K562 (cell line): ENCODE measurements around the gene GRAMD2A. TPM values are rescaled to one million over a fixed set of nuclear protein-coding genes. Genes with fewer than 3 reads are reported as not detected.

Experiments
- ATAC-seq: fragments of 200-7000 bp; cut with Tn5 transposase; 3 replicates; pipeline ENCODE4 v1.9.1; 2020; ENCODE audit warnings: moderate library complexity
- BruUV-seq: library from RNA; stranded (reverse); fragments of 400-500 nt; replicated peaks from 2 replicates; lab custom pipeline; 2021; lab: Mats Ljungman, UMichigan
- CTCF ChIA-PET: fragments of 300-600 bp; formaldehyde crosslinking; extraction: SDS; loops from one replicate; lab custom pipeline; 2021; ENCODE audit warnings: low intra/inter-chr PET ratio; lab: Yijun Ruan, JAX
- POLR2A ChIA-PET: fragments of 300-600, 350-650 bp; sonication (Branson Sonifier 250); formaldehyde crosslinking; extraction: SDS; loops from one replicate; lab custom pipeline; 2021; ENCODE audit warnings: antibody characterized with exemption, inconsistent platforms; lab: Yijun Ruan, JAX
- DNase-seq, 4 experiments: peaks; one replicate each; pipeline versions ENCODE4 v3.0.0 to v3.0.0-alpha.2; 2011 to 2018; ENCODE audit warnings: low spot score in 3 of 4, mixed read lengths in 3 of 4; ENCODE audit errors: extremely low read depth in 1 of 4
- FAIRE-seq: peaks from 2 replicates; lab custom pipeline; 2011; peaks lifted over from hg19 to GRCh38; lab: Jason Lieb, UNC
- H2AFZ ChIP-seq: 2 replicates; pipeline ENCODE4 v1.6.0; 2011; ENCODE audit warnings: low read depth, low read length, control low read depth, inconsistent platforms
- H3K27ac ChIP-seq: fragments of 200-600 bp; 3 replicates; pipeline ENCODE4 v1.8.0; 2011; ENCODE audit warnings: low read depth, mild to moderate bottlenecking, control low read depth, inconsistent platforms, low read length, moderate library complexity, mixed read lengths; ENCODE audit errors: extremely low read depth
- H3K27me3 ChIP-seq, 2 experiments: fragments of 300-600 bp in 1 of 2; 2 replicates in 1 of 2; 3 replicates in 1 of 2; pipeline versions ENCODE4 v1.6.0 to v1.8.0; 2011; ENCODE audit warnings: inconsistent platforms in 2 of 2, low read length in 2 of 2, mild to moderate bottlenecking in 1 of 2, mixed read lengths in 1 of 2, moderate library complexity in 1 of 2; ENCODE audit not compliant: control insufficient read depth in 2 of 2, insufficient read depth in 2 of 2
- H3K36me3 ChIP-seq: fragments of 300-600 bp; 3 replicates; pipeline ENCODE4 v1.8.0; 2011; ENCODE audit warnings: mild to moderate bottlenecking, low read length, inconsistent platforms; ENCODE audit not compliant: control insufficient read depth, insufficient read depth
- H3K4me1 ChIP-seq, 2 experiments: fragments of 200-600 bp in 1 of 2; replicated peaks in 1 of 2; 2 replicates in 1 of 2; 3 replicates in 1 of 2; pipeline versions ENCODE4 v1.5.1 to v1.8.0; 2011; ENCODE audit warnings: inconsistent platforms in 2 of 2, low read length in 2 of 2, mild to moderate bottlenecking in 1 of 2, mixed read lengths in 1 of 2, moderate library complexity in 1 of 2; ENCODE audit not compliant: control insufficient read depth in 2 of 2, insufficient read depth in 2 of 2
- H3K4me2 ChIP-seq: 2 replicates; pipeline ENCODE4 v1.6.1; 2011; ENCODE audit warnings: low read length, control low read depth, inconsistent platforms, mixed read lengths; ENCODE audit not compliant: insufficient read depth
- H3K4me3 ChIP-seq: fragments of 200-600 bp; sonication (generic), shearing (Covaris generic); 2 replicates; pipeline ENCODE4 v1.5.1; 2016; ENCODE audit warnings: control low read depth, inconsistent platforms
- H3K79me2 ChIP-seq: fragments of 200-600 bp; 3 replicates; pipeline ENCODE4 v1.8.0; 2011; ENCODE audit warnings: low read length, inconsistent platforms; ENCODE audit not compliant: control insufficient read depth, insufficient read depth
- H3K9ac ChIP-seq, 2 experiments: 2 replicates each; pipeline versions ENCODE4 v1.6.0 to v1.6.1; 2011; ENCODE audit warnings: low read depth in 2 of 2, low read length in 2 of 2, control low read depth in 1 of 2, inconsistent platforms in 1 of 2, mild to moderate bottlenecking in 1 of 2, mixed read lengths in 1 of 2; ENCODE audit not compliant: insufficient read depth in 1 of 2
- H3K9me1 ChIP-seq: one replicate; pipeline ENCODE4 v1.6.0; 2011; ENCODE audit warnings: inconsistent platforms, mild to moderate bottlenecking, low read length, moderate library complexity; ENCODE audit not compliant: control insufficient read depth, insufficient read depth
- H3K9me3 ChIP-seq: replicated peaks from 2 replicates; pipeline ENCODE4 v1.5.1; 2011; ENCODE audit warnings: low read depth, low read length, inconsistent platforms; ENCODE audit not compliant: control insufficient read depth, insufficient read depth
- H4K20me1 ChIP-seq: replicated peaks from 2 replicates; pipeline ENCODE4 v1.6.1; 2011; ENCODE audit warnings: low read length, inconsistent platforms, mixed read lengths; ENCODE audit not compliant: control insufficient read depth, insufficient read depth
- ADNP ChIP-seq: fragments of 200-800 bp; sonication (Bioruptor generic); IDR thresholded peaks from 2 replicates; pipeline ENCODE4 v1.6.1; 2016; ENCODE audit warnings: missing genetic modification characterization, missing compliant biosample characterization
- CEBPB ChIP-seq: fragments of 450-650 bp; IDR thresholded peaks from 2 replicates; pipeline ENCODE4 v1.6.1; 2016; ENCODE audit warnings: missing genetic modification characterization, missing compliant biosample characterization
- IRF2 ChIP-seq: sonication (generic); formaldehyde crosslinking; IDR thresholded peaks from 2 replicates; pipeline ENCODE4 v1.8.1; 2022; ENCODE audit warnings: mild to moderate bottlenecking, missing genetic modification reagents
- ZNF280B ChIP-seq: fragments of 250-450 bp; sonication (Bioruptor Pico); IDR thresholded peaks from 2 replicates; pipeline ENCODE4 v1.5.1; 2021; ENCODE audit warnings: mild to moderate bottlenecking
- WGBS: fragments of 100-300 bp; shearing (Covaris generic); methylation state at CpG from one replicate; pipeline ENCODE4 v1.1.6; 2016; ENCODE audit warnings: low coverage, mixed read lengths; ENCODE audit not compliant: insufficient coverage; ENCODE audit errors: missing lambda C conversion rate; 5-methylcytosine and 5-hydroxymethylcytosine counted together
- in situ Hi-C: fragments of 300-500 bp; cut with MboI; formaldehyde crosslinking; loops from 4 replicates; pipeline ENCODE4 v1.15.0; 2018; ENCODE audit warnings: inconsistent platforms, mixed read lengths
- intact Hi-C: fragments of 100-400 bp; cut with micrococcal nuclease; formaldehyde crosslinking; loops from 2 replicates; pipeline ENCODE4 v1.14.2; 2022
- polyA plus RNA-seq, 8 experiments: library from polyadenylated mRNA; depleted of rRNA in 4 of 8; stranded (reverse) in 5 of 8; unstranded in 3 of 8; fragments of >200 nt; fragmentation: Nextera tagmentation in 2 of 8; fragmentation: Illumina TruSeq in 1 of 8; extraction: Ambion mirVana in 2 of 8; extraction: Trizol in 1 of 8; gene quantifications; 2 replicates each; pipeline versions ENCODE4 v1.2.1 to v1.2.3, GENCODE V29; 2011 to 2014; ENCODE audit warnings: inconsistent platforms in 1 of 8, missing spikeins in 1 of 8
- total RNA-seq, 7 experiments: library from RNA; depleted of rRNA in 6 of 7; stranded (reverse); fragments of >200 nt in 6 of 7; fragmentation: Illumina TruSeq in 2 of 7; extraction: Trizol in 2 of 7; gene quantifications; 2 replicates each; pipeline versions ENCODE4 v1.2.1 to v1.2.3, GENCODE V29; 2011 to 2021; ENCODE audit warnings: low replicate concordance in 1 of 7
- TF ChIP-seq, protein P1 (sequence below): fragments of 450-650 bp; formaldehyde crosslinking; IDR thresholded peaks from 2 replicates; pipeline ENCODE4 v1.4.0; 2020; ENCODE audit warnings: mild to moderate bottlenecking
- TF ChIP-seq, protein P2 (sequence below): sonication (generic); formaldehyde crosslinking; IDR thresholded peaks from 2 replicates; pipeline ENCODE4 v1.8.0; 2022; ENCODE audit warnings: mild to moderate bottlenecking, missing genetic modification reagents

The GRAMD2A gene
- total and polyA plus RNA-seq, 9 of the 15 experiments (the other 6 are each of a cell fraction or from before 2014, with no cell fraction given) = 0.08 to 0.22 TPM; not detected in 7

DNA sequence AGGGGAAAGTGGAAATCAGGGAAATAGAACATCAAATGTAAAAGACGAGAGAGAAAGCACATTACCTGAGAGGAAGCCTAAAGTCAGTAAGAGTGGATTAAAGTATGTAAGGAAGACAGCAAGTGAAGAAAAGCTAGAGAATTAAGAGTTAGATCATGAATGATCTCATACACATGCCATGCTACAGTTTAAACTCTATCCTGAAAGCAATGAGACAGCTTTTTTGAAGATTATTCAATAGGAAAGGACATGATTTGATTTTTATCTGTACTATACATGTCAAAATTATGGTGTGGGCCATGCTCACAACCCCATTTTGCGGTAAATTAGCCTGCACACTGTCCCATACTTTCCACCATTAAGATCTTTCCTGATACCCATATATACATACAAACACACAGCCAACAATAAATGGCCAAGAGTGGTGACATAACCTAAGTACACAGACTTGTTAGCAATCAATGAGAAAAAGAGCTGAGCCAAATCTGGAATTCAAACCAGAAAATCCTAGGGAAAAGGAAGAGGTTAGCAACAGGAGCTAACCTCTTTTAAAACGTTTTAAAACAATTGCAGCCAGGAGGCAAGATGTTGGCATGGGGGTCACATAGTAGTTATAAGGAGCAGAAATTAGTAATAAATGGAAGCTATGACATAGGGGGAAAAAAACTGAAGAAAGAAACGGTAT, 84.1 kb downstream of the GRAMD2A start:
- POLR2A ChIA-PET = interaction anchor here (0.8 to 2.2 kb wide), 2 partner anchors 15 to 22 kb away, joined by 3 to 5 read pairs; no protein-coding TSS in a partner anchor
- 30% methylated on average over 4 of the region's 4 CpGs for WGBS
- no peak for FAIRE-seq
- no peak for DNase-seq
- peaks cover 3 to 9% of the 10 kb centered on the region in 2 experiments; a peak in 2 of 5 replicates for H3K4me1 ChIP-seq
- H4K20me1 ChIP-seq = no peaks in the 10 kb centered on the region
- peaks cover 15% of the 10 kb centered on the region for H3K79me2 ChIP-seq
- intact Hi-C loops = no loop called here
- BruUV-seq = no TSS peak
- TF ChIP-seq CEBPB (tag) (no peak), ADNP (tag) (no peak), IRF2 (CRISPR knock-in tag) (no peak), ZNF280B (CRISPR knock-in tag) (no peak)
- TF ChIP-seq, protein P1, sequence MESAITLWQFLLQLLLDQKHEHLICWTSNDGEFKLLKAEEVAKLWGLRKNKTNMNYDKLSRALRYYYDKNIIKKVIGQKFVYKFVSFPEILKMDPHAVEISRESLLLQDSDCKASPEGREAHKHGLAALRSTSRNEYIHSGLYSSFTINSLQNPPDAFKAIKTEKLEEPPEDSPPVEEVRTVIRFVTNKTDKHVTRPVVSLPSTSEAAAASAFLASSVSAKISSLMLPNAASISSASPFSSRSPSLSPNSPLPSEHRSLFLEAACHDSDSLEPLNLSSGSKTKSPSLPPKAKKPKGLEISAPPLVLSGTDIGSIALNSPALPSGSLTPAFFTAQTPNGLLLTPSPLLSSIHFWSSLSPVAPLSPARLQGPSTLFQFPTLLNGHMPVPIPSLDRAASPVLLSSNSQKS (CRISPR knock-in tag) = no peak
- TF ChIP-seq, protein P2, sequence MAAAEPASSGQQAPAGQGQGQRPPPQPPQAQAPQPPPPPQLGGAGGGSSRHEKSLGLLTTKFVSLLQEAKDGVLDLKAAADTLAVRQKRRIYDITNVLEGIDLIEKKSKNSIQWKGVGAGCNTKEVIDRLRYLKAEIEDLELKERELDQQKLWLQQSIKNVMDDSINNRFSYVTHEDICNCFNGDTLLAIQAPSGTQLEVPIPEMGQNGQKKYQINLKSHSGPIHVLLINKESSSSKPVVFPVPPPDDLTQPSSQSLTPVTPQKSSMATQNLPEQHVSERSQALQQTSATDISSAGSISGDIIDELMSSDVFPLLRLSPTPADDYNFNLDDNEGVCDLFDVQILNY (CRISPR knock-in tag) = no peak
- CTCF ChIA-PET = no interaction called here
- no peak overlapping the region for H3K27ac ChIP-seq
- H3K9ac ChIP-seq = no peak overlapping the region
- no peaks in the 10 kb centered on the region for H3K36me3 ChIP-seq
- H3K4me2 ChIP-seq = no peak overlapping the region
- H3K27me3 ChIP-seq = no peaks in the 10 kb centered on the region
- H3K9me1 ChIP-seq = no peaks in the 10 kb centered on the region
- in situ Hi-C loops = no loop called here
- H3K9me3 ChIP-seq = no peaks in the 10 kb centered on the region
- ATAC-seq = no peak
- no peak overlapping the region for H3K4me3 ChIP-seq
- no peak overlapping the region for H2AFZ ChIP-seq
